Sigmoid colon (tissue), 4 donors: ENCODE results near the gene NR6A1.

Experiments
- CTCF ChIP-seq, 4 experiments: fragments of 450-650 bp in 3 of 4; fragments of 200-600 bp in 1 of 4; IDR thresholded peaks; one replicate each; pipeline ENCODE4 v1.5.1; 2016 to 2019; ENCODE audit warnings: antibody characterized with exemption in 4 of 4, mild to moderate bottlenecking in 3 of 4, moderate library complexity in 2 of 4
- POLR2A ChIP-seq, 2 donors: fragments of 450-650 bp; IDR thresholded peaks; one replicate each; pipeline ENCODE4 v1.6.1; 2016; ENCODE audit warnings: antibody characterized with exemption in 2 of 2, mild to moderate bottlenecking in 2 of 2, moderate library complexity in 2 of 2
- POLR2AphosphoS5 ChIP-seq, 4 donors: sonication (generic); formaldehyde crosslinking; IDR thresholded peaks; one replicate each; pipeline ENCODE4 v1.6.1; 2017; ENCODE audit warnings: antibody characterized with exemption in 4 of 4

- TF ChIP-seq POLR2A (IDR thresholded peaks at IDR 0.05) (no peak), CTCF (IDR thresholded peaks at IDR 0.05) (no peak), POLR2AphosphoS5 (IDR thresholded peaks at IDR 0.05) (no peak)
Observed at GRCh38 chr9:124800306-124801259, 29.5 kb upstream of the NR6A1 start.
